CD8-positive, alpha-beta memory T cell (primary cell): ENCODE data around the gene RFTN1. TPM values are rescaled to one million over a fixed set of nuclear protein-coding genes. Genes with fewer than 3 reads are reported as not detected.

ENCODE experiments used
- CTCF ChIA-PET: fragments of 350-600 bp; sonication (Branson Sonifier 250); formaldehyde crosslinking; loops from one replicate; lab custom pipeline; 2021; ENCODE audit warnings: antibody characterized with exemption; lab: Charles Lee
- POLR2A ChIA-PET: fragments of 350-600 bp; sonication (Branson Sonifier 250); formaldehyde crosslinking; loops from one replicate; lab custom pipeline; 2021; ENCODE audit warnings: antibody characterized with exemption; lab: Charles Lee
- DNase-seq, 5 donors: peaks; one replicate each; pipeline versions ENCODE4 v3.0.0 to v3.0.0-alpha.2; 2020 to 2022; ENCODE audit warnings: mixed read lengths in 1 of 5
- H3K27ac ChIP-seq: one replicate; pipeline ENCODE4 v1.7.0; 2013; ENCODE audit warnings: low read depth, mild to moderate bottlenecking, low read length, moderate library complexity
- H3K27me3 ChIP-seq: 2 replicates; pipeline ENCODE4 v1.7.0; 2013; ENCODE audit warnings: low read length, mild to moderate bottlenecking; ENCODE audit not compliant: insufficient read depth, poor library complexity, severe bottlenecking
- H3K36me3 ChIP-seq: 2 replicates; pipeline ENCODE4 v1.7.0; 2013; ENCODE audit warnings: mild to moderate bottlenecking, low read length, moderate library complexity; ENCODE audit not compliant: insufficient read depth
- H3K4me1 ChIP-seq: 2 replicates; pipeline ENCODE4 v1.7.0; 2013; ENCODE audit warnings: mild to moderate bottlenecking, low read length, moderate library complexity; ENCODE audit not compliant: insufficient read depth
- H3K4me3 ChIP-seq: 2 replicates; pipeline ENCODE4 v1.7.0; 2013; ENCODE audit warnings: mild to moderate bottlenecking, low read length
- H3K9me3 ChIP-seq: 2 replicates; pipeline ENCODE4 v1.7.0; 2013; ENCODE audit warnings: mild to moderate bottlenecking, low read length
- H3K27ac Mint-ChIP-seq, 8 donors: one replicate each; pipeline ENCODE4 v1.8.0; 2020 to 2021; ENCODE audit warnings: mixed read lengths in 8 of 8, mild to moderate bottlenecking in 6 of 8, inconsistent platforms in 3 of 8, moderate library complexity in 3 of 8
- H3K27me3 Mint-ChIP-seq, 2 donors: one replicate each; pipeline ENCODE4 v1.8.0; 2020 to 2021; ENCODE audit warnings: mixed read lengths in 2 of 2, mild to moderate bottlenecking in 1 of 2, moderate library complexity in 1 of 2
- H3K36me3 Mint-ChIP-seq, 3 donors: one replicate each; pipeline ENCODE4 v1.8.0; 2020 to 2021; ENCODE audit warnings: mixed read lengths in 3 of 3, inconsistent platforms in 1 of 3, mild to moderate bottlenecking in 1 of 3
- H3K4me1 Mint-ChIP-seq, 3 donors: one replicate each; pipeline ENCODE4 v1.8.0; 2020 to 2021; ENCODE audit warnings: mixed read lengths in 3 of 3, inconsistent platforms in 1 of 3, mild to moderate bottlenecking in 1 of 3
- H3K4me3 Mint-ChIP-seq, 7 donors: one replicate each; pipeline ENCODE4 v1.8.0; 2020 to 2021; ENCODE audit warnings: mixed read lengths in 7 of 7, mild to moderate bottlenecking in 6 of 7, moderate library complexity in 4 of 7, inconsistent platforms in 2 of 7
- H3K9me3 Mint-ChIP-seq, 5 donors: one replicate each; pipeline ENCODE4 v1.8.0; 2020 to 2022; ENCODE audit warnings: mixed read lengths in 5 of 5, mild to moderate bottlenecking in 3 of 5, moderate library complexity in 2 of 5, inconsistent platforms in 1 of 5
- polyA plus RNA-seq: library from polyadenylated mRNA; unstranded; fragments of 300-500 nt; fragmentation: Illumina TruSeq; gene quantifications from one replicate; pipeline ENCODE4 v1.2.3, GENCODE V29; 2021
- total RNA-seq, 2 experiments: library from RNA; stranded (reverse); gene quantifications; one replicate each; pipeline ENCODE4 v1.2.3, GENCODE V29; 2021

Gene RFTN1
- total and polyA plus RNA-seq, 3 experiments from 2014 or later, result 87.4 to 126 (median 125) TPM

GRCh38 chr3:16514755-16515353, 1.4 kb upstream of the RFTN1 start:
- Histone ChIP-seq H3K9me3 (no peaks in the 10 kb centered on the region), H3K27me3 (no peaks in the 10 kb centered on the region), H3K27ac (no peak overlapping the region), H3K4me3 (no peak overlapping the region), H3K4me1 (peaks cover 60% of the 10 kb centered on the region), H3K36me3 (peaks cover 3% of the 10 kb centered on the region)
- ChIA-PET CTCF (no interaction called here), POLR2A (no interaction called here)
- Mint-ChIP-seq H3K4me3 (peak overlapping the region; percentile 80 to 98 (median 94)), H3K27ac (peak overlapping the region; percentile 80 to 97 (median 93)), H3K4me1 (peaks cover 64 to 81% (median 71%) of the 10 kb centered on the region in 3 donors), H3K27me3 (no peaks in the 10 kb centered on the region), H3K9me3 (no peaks in the 10 kb centered on the region), H3K36me3 (peaks cover 0 to 14% (median 0%) of the 10 kb centered on the region in 3 donors)
- DNase-seq, result no peak

GRCh38 chr3:16514021-16514700, 662 bp upstream of the RFTN1 start:
- H3K4me1 Mint-ChIP-seq, result peaks cover 67 to 81% (median 74%) of the 10 kb centered on the region in 3 donors
- peak overlapping the region; percentile 57 for H3K4me3 ChIP-seq
- CTCF ChIA-PET, result no interaction called here
- H3K9me3 Mint-ChIP-seq, result no peaks in the 10 kb centered on the region
- H3K27ac ChIP-seq, result no peak overlapping the region
- POLR2A ChIA-PET, result no interaction called here
- H3K27ac Mint-ChIP-seq, result peak overlapping the region; percentile 85 to 98 (median 95)
- H3K4me1 ChIP-seq, result peaks cover 65% of the 10 kb centered on the region
- H3K27me3 Mint-ChIP-seq, result no peaks in the 10 kb centered on the region
- peaks cover 0 to 14% (median 0%) of the 10 kb centered on the region in 3 donors for H3K36me3 Mint-ChIP-seq
- DNase-seq, result no peak
- H3K9me3 ChIP-seq, result no peaks in the 10 kb centered on the region
- H3K4me3 Mint-ChIP-seq, result peak overlapping the region; percentile 80 to 98 (median 94)
- H3K27me3 ChIP-seq, result no peaks in the 10 kb centered on the region
- H3K36me3 ChIP-seq, result peaks cover 3% of the 10 kb centered on the region

- ChIA-PET POLR2A (interaction anchor here (0.5 to 2.6 kb wide), 7 partner anchors 16 to 385 kb away, joined by 3 to 8 read pairs (median 4); partner anchors contain the start of gene PLCL2), CTCF (interaction anchor here (0.6 to 2.4 kb wide), 15 partner anchors 9 to 248 kb away, joined by 3 to 10 read pairs (median 4); partner anchors contain the start of genes DPH3 and OXNAD1)
- Histone ChIP-seq H3K4me3 (peak overlapping the region; percentile 81), H3K27ac (peak overlapping the region; percentile 81), H3K36me3 (peaks cover 3% of the 10 kb centered on the region), H3K4me1 (peaks cover 80% of the 10 kb centered on the region), H3K27me3 (no peaks in the 10 kb centered on the region), H3K9me3 (no peaks in the 10 kb centered on the region)
- Mint-ChIP-seq H3K36me3 (peaks cover 0 to 14% (median 0%) of the 10 kb centered on the region in 3 donors), H3K27ac (peak overlapping the region; percentile 93 to 99 (median 94)), H3K4me1 (peaks cover 78 to 88% (median 84%) of the 10 kb centered on the region in 3 donors), H3K9me3 (no peaks in the 10 kb centered on the region), H3K27me3 (no peaks in the 10 kb centered on the region), H3K4me3 (peak overlapping the region; percentile 80 to 98 (median 94))
- DNase-seq, result peak; percentile 14 to 73 (median 43)
Measured at GRCh38 chr3:16512435-16513140, 911 bp downstream of the RFTN1 start.

- CTCF ChIA-PET, result interaction anchor here (0.6 to 2.4 kb wide), 17 partner anchors 9 to 247 kb away, joined by 3 to 10 read pairs (median 4); partner anchors contain the start of genes DPH3 and OXNAD1
- no peaks in the 10 kb centered on the region for H3K27me3 Mint-ChIP-seq
- peak overlapping the region; percentile 80 to 98 (median 94) for H3K4me3 Mint-ChIP-seq
- Histone ChIP-seq H3K9me3 (no peaks in the 10 kb centered on the region), H3K27me3 (no peaks in the 10 kb centered on the region), H3K36me3 (peaks cover 3% of the 10 kb centered on the region), H3K4me3 (peak overlapping the region; percentile 81), H3K27ac (peak overlapping the region; percentile 81), H3K4me1 (peaks cover 84% of the 10 kb centered on the region)
- no peaks in the 10 kb centered on the region for H3K9me3 Mint-ChIP-seq
- peaks cover 83 to 88% (median 86%) of the 10 kb centered on the region in 3 donors for H3K4me1 Mint-ChIP-seq
- peak overlapping the region; percentile 93 to 99 (median 94) for H3K27ac Mint-ChIP-seq
- H3K36me3 Mint-ChIP-seq, result peaks cover 0 to 16% (median 0%) of the 10 kb centered on the region in 3 donors
- POLR2A ChIA-PET, result interaction anchor here (0.8 to 2.6 kb wide), 7 partner anchors 16 to 373 kb away, joined by 3 to 8 read pairs (median 4); partner anchors contain the start of gene PLCL2
- peak; percentile 55 to 91 (median 90) for DNase-seq
Measured at GRCh38 chr3:16511681-16512434, 1.6 kb downstream of the RFTN1 start.

- Histone ChIP-seq H3K9me3 (no peaks in the 10 kb centered on the region), H3K27me3 (no peaks in the 10 kb centered on the region), H3K4me1 (peaks cover 75% of the 10 kb centered on the region), H3K36me3 (peaks cover 3% of the 10 kb centered on the region), H3K27ac (no peak overlapping the region), H3K4me3 (peak overlapping the region; percentile 10)
- POLR2A ChIA-PET, result interaction anchor here (1.8 to 2.6 kb wide), 2 partner anchors 29 to 224 kb away, joined by 6 to 8 read pairs; no protein-coding TSS in a partner anchor
- Mint-ChIP-seq H3K4me1 (peaks cover 80 to 88% (median 86%) of the 10 kb centered on the region in 3 donors), H3K27ac (peak overlapping the region; percentile 70 to 99 (median 94)), H3K36me3 (peaks cover 0 to 21% (median 2%) of the 10 kb centered on the region in 3 donors), H3K9me3 (no peaks in the 10 kb centered on the region), H3K4me3 (peak overlapping the region; percentile 65 to 98 (median 93)), H3K27me3 (no peaks in the 10 kb centered on the region)
- no peak for DNase-seq
- CTCF ChIA-PET, result interaction anchor here (1.4 kb wide), 1 partner anchor 221 kb away, joined by 6 read pairs; no protein-coding TSS in a partner anchor
Measured at GRCh38 chr3:16510620-16511319, 2.7 kb downstream of the RFTN1 start.

- Histone ChIP-seq H3K4me1 (peaks cover 67% of the 10 kb centered on the region), H3K4me3 (peak overlapping the region; percentile 10), H3K9me3 (no peaks in the 10 kb centered on the region), H3K27ac (no peak overlapping the region), H3K36me3 (peaks cover 3% of the 10 kb centered on the region), H3K27me3 (no peaks in the 10 kb centered on the region)
- Mint-ChIP-seq H3K4me3 (peak overlapping the region; percentile 45 to 94 (median 82)), H3K36me3 (peaks cover 3 to 29% (median 6%) of the 10 kb centered on the region in 3 donors), H3K9me3 (no peaks in the 10 kb centered on the region), H3K27ac (peak overlapping the region; percentile 91 to 99 (median 94)), H3K27me3 (no peaks in the 10 kb centered on the region), H3K4me1 (peaks cover 78 to 88% (median 86%) of the 10 kb centered on the region in 3 donors)
- DNase-seq, result no peak
- POLR2A ChIA-PET, result interaction anchor here (1.7 to 1.8 kb wide), 3 partner anchors 11 to 223 kb away, joined by 5 to 6 read pairs (median 6); no protein-coding TSS in a partner anchor
- CTCF ChIA-PET, result interaction anchor here (0.9 to 1.4 kb wide), 2 partner anchors 72 to 220 kb away, joined by 3 to 6 read pairs; no protein-coding TSS in a partner anchor
Measured at GRCh38 chr3:16509721-16510619, 3.5 kb downstream of the RFTN1 start.
